Glomerular visceral epithelial cell (primary cell): ENCODE data around the gene DHRS3.

Experiments used
- DNase-seq: peaks from one replicate; pipeline ENCODE4 v3.0.0-alpha.2; 2016; ENCODE audit errors: extremely low spot score

Gene DHRS3

GRCh38 chr1:12554521-12555305, 63.3 kb downstream of the DHRS3 start:
- no peak for DNase-seq

GRCh38 chr1:12553963-12554362, 64.0 kb downstream of the DHRS3 start:
- DNase-seq, result no peak

- DNase-seq, result no peak
Observed at GRCh38 chr1:12552951-12553921, 64.8 kb downstream of the DHRS3 start.

- no peak for DNase-seq
Observed at GRCh38 chr1:12552111-12552888, 65.7 kb downstream of the DHRS3 start.

- no peak for DNase-seq
Observed at GRCh38 chr1:12551584-12551983, 66.4 kb downstream of the DHRS3 start.

GRCh38 chr1:12549460-12550349, 68.3 kb downstream of the DHRS3 start:
- DNase-seq, result peak; percentile 98

GRCh38 chr1:12548973-12549459, 69.0 kb downstream of the DHRS3 start:
- no peak for DNase-seq

- DNase-seq, result no peak
Observed at GRCh38 chr1:12548279-12548972, 69.6 kb downstream of the DHRS3 start.

GRCh38 chr1:12547586-12548225, 70.3 kb downstream of the DHRS3 start:
- DNase-seq, result no peak

- no peak for DNase-seq
Observed at GRCh38 chr1:12546771-12547585, 71.0 kb downstream of the DHRS3 start.

- no peak for DNase-seq
Observed at GRCh38 chr1:12544992-12545391, 73.0 kb downstream of the DHRS3 start.

- no peak for DNase-seq
Observed at GRCh38 chr1:12544357-12544756, 73.7 kb downstream of the DHRS3 start.

GRCh38 chr1:12543740-12544154, 74.3 kb downstream of the DHRS3 start:
- DNase-seq, result no peak

- DNase-seq, result no peak
Observed at GRCh38 chr1:12542616-12543592, 75.1 kb downstream of the DHRS3 start.

GRCh38 chr1:12542138-12542465, 75.9 kb downstream of the DHRS3 start:
- no peak for DNase-seq

GRCh38 chr1:12541274-12542137, 76.5 kb downstream of the DHRS3 start:
- DNase-seq, result no peak
